Stimulated activated CD4-positive, alpha-beta T cell treated with anti-CD3 and anti-CD28 coated beads, Interleukin-2, amount 100 ng/mL, for 4 hours (primary cell): Measurements from ENCODE around the gene SBK1.
"Not testable (repeated sequence)": the region's sequence is repeated elsewhere in the genome, so short reads cannot be mapped to it uniquely, and the experiment has no call there.

Experiments used
- DNase-seq: peaks from one replicate; pipeline ENCODE4 v3.0.0-alpha.2; 2020; ENCODE audit warnings: low read depth

Gene SBK1

GRCh38 chr16:28308794-28309584, 16.7 kb downstream of the SBK1 start:
- DNase-seq = no peak

- DNase-seq = peak; percentile 81
These were observed 17.5 kb downstream of the SBK1 start for GRCh38 chr16:28309811-28310311.

- no peak for DNase-seq
These were observed 18.5 kb downstream of the SBK1 start for GRCh38 chr16:28310796-28311195.

- DNase-seq = no peak
These were observed 19.1 kb downstream of the SBK1 start for GRCh38 chr16:28311413-28311812.

GRCh38 chr16:28311913-28312312, 19.6 kb downstream of the SBK1 start:
- no peak for DNase-seq

- no peak for DNase-seq
These were observed 20.0 kb downstream of the SBK1 start for GRCh38 chr16:28312327-28312726.

- DNase-seq = no peak
These were observed 21.3 kb downstream of the SBK1 start for GRCh38 chr16:28313587-28313986.

- DNase-seq = no peak
These were observed 23.7 kb downstream of the SBK1 start for GRCh38 chr16:28316054-28316453.

GRCh38 chr16:28317040-28317880, 24.9 kb downstream of the SBK1 start:
- peak; percentile 60 for DNase-seq

- no peak for DNase-seq
These were observed 25.9 kb downstream of the SBK1 start for GRCh38 chr16:28318042-28318744.

- no peak for DNase-seq
These were observed 27.2 kb downstream of the SBK1 start for GRCh38 chr16:28319476-28320022.

GRCh38 chr16:28320023-28320561, 27.8 kb downstream of the SBK1 start:
- no peak for DNase-seq

- DNase-seq = no peak
These were observed 28.4 kb downstream of the SBK1 start for GRCh38 chr16:28320741-28321140.

- no peak for DNase-seq
These were observed 29.5 kb downstream of the SBK1 start for GRCh38 chr16:28321700-28322411.

- no peak for DNase-seq
These were observed 32.0 kb downstream of the SBK1 start for GRCh38 chr16:28324235-28324886.

- DNase-seq = no peak
These were observed 32.6 kb downstream of the SBK1 start for GRCh38 chr16:28324887-28325279.

GRCh38 chr16:28326881-28327610, 34.7 kb downstream of the SBK1 start:
- peak; percentile 46 for DNase-seq

- DNase-seq = not testable (repeated sequence)
These were observed 37.9 kb downstream of the SBK1 start for GRCh38 chr16:28330232-28330631.

GRCh38 chr16:28330981-28331380, 38.7 kb downstream of the SBK1 start:
- not testable (repeated sequence) for DNase-seq

GRCh38 chr16:28332632-28333031, 40.3 kb downstream of the SBK1 start:
- not testable (repeated sequence) for DNase-seq
